ENCODE measurements around the gene NGLY1. TPM values are rescaled to one million over a fixed set of nuclear protein-coding genes. Genes with fewer than 3 reads are reported as not detected.
A peak's percentile ranks its signal among the peaks of the same experiment; 100 is the strongest.

Gene NGLY1
- total RNA-seq, 1 experiment from 2014 or later, result 29.4 TPM

- Histone ChIP-seq H3K9me2 (ENCODE audit: insufficient read depth) (no peaks in the 10 kb centered on the region), H2AFZ (ENCODE audit: low read depth, low read length, poor library complexity, severe bottlenecking) (no peak overlapping the region), H3K4me2 (ENCODE audit: low read length) (peak overlapping the region; percentile 77), H3K79me2 (ENCODE audit: insufficient read depth, low read length) (peaks cover 40% of the 10 kb centered on the region), H3K9me3 (ENCODE audit: control insufficient read depth in 1 of 2, insufficient read depth in 1 of 2, low read depth in 1 of 2, low read length in 2 of 2) (no peaks in the 10 kb centered on the region), H3K4me1 (ENCODE audit: control insufficient read depth in 1 of 2, insufficient read depth in 2 of 2, low read length in 2 of 2) (peaks cover 3 to 19% of the 10 kb centered on the region in 2 experiments; a peak in 2 of 4 replicates), H3K9ac (ENCODE audit: low read length) (peak overlapping the region; percentile 78), H3K27ac (ENCODE audit: low read depth, low read length) (no peak overlapping the region), H4K20me1 (ENCODE audit: insufficient read depth) (no peaks in the 10 kb centered on the region), H3K27me3 (ENCODE audit: insufficient read depth, low read length) (no peaks in the 10 kb centered on the region), H3K4me3 (replicated peaks in 1 of 2; ENCODE audit: low read depth in 1 of 2, low read length in 2 of 2) (peak overlapping the region; percentile 82 to 84), H3K36me3 (ENCODE audit: control insufficient read depth in 1 of 2, insufficient read depth in 2 of 2, low read length in 2 of 2) (peaks cover 5 to 12% of the 10 kb centered on the region in 2 experiments; a peak in 3 of 4 replicates)
- ChIA-PET RAD21 (ENCODE audit: low non-redundant PET in 1 of 2, low total read pairs in 2 of 2, uncharacterized antibody in 2 of 2, unreplicated experiment in 2 of 2) (no interaction called here), POLR2A (no interaction called here), CTCF (no interaction called here)
- TF ChIP-seq, protein P1, sequence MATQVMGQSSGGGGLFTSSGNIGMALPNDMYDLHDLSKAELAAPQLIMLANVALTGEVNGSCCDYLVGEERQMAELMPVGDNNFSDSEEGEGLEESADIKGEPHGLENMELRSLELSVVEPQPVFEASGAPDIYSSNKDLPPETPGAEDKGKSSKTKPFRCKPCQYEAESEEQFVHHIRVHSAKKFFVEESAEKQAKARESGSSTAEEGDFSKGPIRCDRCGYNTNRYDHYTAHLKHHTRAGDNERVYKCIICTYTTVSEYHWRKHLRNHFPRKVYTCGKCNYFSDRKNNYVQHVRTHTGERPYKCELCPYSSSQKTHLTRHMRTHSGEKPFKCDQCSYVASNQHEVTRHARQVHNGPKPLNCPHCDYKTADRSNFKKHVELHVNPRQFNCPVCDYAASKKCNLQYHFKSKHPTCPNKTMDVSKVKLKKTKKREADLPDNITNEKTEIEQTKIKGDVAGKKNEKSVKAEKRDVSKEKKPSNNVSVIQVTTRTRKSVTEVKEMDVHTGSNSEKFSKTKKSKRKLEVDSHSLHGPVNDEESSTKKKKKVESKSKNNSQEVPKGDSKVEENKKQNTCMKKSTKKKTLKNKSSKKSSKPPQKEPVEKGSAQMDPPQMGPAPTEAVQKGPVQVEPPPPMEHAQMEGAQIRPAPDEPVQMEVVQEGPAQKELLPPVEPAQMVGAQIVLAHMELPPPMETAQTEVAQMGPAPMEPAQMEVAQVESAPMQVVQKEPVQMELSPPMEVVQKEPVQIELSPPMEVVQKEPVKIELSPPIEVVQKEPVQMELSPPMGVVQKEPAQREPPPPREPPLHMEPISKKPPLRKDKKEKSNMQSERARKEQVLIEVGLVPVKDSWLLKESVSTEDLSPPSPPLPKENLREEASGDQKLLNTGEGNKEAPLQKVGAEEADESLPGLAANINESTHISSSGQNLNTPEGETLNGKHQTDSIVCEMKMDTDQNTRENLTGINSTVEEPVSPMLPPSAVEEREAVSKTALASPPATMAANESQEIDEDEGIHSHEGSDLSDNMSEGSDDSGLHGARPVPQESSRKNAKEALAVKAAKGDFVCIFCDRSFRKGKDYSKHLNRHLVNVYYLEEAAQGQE (IDR thresholded peaks at IDR 0.05; ENCODE audit: low read depth), result no peak
- TF ChIP-seq POLR2AphosphoS5 (IDR thresholded peaks at IDR 0.05; ENCODE audit: low read depth, low read length) (no peak), YY1 (IDR thresholded peaks at IDR 0.05; ENCODE audit: extremely low read depth, insufficient replicate concordance, low read depth, low read length) (no peak), EGR1 (IDR thresholded peaks at IDR 0.05; ENCODE audit: low read depth) (no peak), TCF7L2 (IDR thresholded peaks at IDR 0.05; ENCODE audit: borderline replicate concordance, extremely low read depth, insufficient read depth, insufficient read length) (no peak), EZH2phosphoT487 (IDR thresholded peaks at IDR 0.05; ENCODE audit: borderline replicate concordance) (no peak), EZH2 (IDR thresholded peaks at IDR 0.05) (no peak), ZFX (IDR thresholded peaks at IDR 0.05) (no peak), CTCF (IDR thresholded peaks at IDR 0.05 in 2 of 3, conservative IDR thresholded peaks at IDR 0.05 in 1 of 3; ENCODE audit: borderline replicate concordance in 1 of 3, insufficient read depth in 1 of 3, low read depth in 2 of 3, low read length in 2 of 3) (no peak), MAX (IDR thresholded peaks at IDR 0.05) (no peak), SIN3A (IDR thresholded peaks at IDR 0.05; ENCODE audit: low read depth) (no peak), RAD21 (IDR thresholded peaks at IDR 0.05; ENCODE audit: low read depth) (no peak), JUND (IDR thresholded peaks at IDR 0.05) (no peak), CEBPB (IDR thresholded peaks at IDR 0.05; ENCODE audit: low read depth) (no peak), ZNF274 (IDR thresholded peaks at IDR 0.05; ENCODE audit: low read depth, low read length) (no peak), ELF1 (IDR thresholded peaks at IDR 0.05; ENCODE audit: borderline replicate concordance, low read depth) (no peak)
- TF ChIP-seq, protein P2, sequence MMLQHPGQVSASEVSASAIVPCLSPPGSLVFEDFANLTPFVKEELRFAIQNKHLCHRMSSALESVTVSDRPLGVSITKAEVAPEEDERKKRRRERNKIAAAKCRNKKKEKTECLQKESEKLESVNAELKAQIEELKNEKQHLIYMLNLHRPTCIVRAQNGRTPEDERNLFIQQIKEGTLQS (IDR thresholded peaks at IDR 0.05), result no peak
- no peak for ATAC-seq
- TSS peak; percentile 56 for BruUV-seq (replicated peaks)
- no peak for DNase-seq (ENCODE audit: low read depth, low spot score)
- intact Hi-C loops (cut with micrococcal nuclease), result no loop called here
Measured at GRCh38 chr3:25781758-25782594, 1.3 kb downstream of the NGLY1 start.
